GM10248 (cell line): ENCODE measurements around the gene SART3.

Experiments used
- CTCF ChIA-PET: fragments of 300-600 bp; sonication (Branson Sonifier 250); formaldehyde crosslinking; extraction: SDS; loops from one replicate; lab custom pipeline; 2021; ENCODE audit warnings: antibody characterized with exemption; lab: Yijun Ruan, JAX
- POLR2A ChIA-PET: fragments of 350-650 bp; sonication (Branson Sonifier 250); formaldehyde crosslinking; extraction: SDS; loops from one replicate; lab custom pipeline; 2020; ENCODE audit warnings: antibody characterized with exemption; lab: Yijun Ruan, JAX
- DNase-seq: peaks from one replicate; pipeline ENCODE4 v3.0.0; 2012; ENCODE audit errors: extremely low spot score
- TF ChIP-seq, protein P1 (sequence below): IDR thresholded peaks from 2 replicates; pipeline ENCODE4 v1.5.1; 2012; ENCODE audit warnings: mild to moderate bottlenecking, low read depth; ENCODE audit errors: extremely low read depth, missing control alignments, control extremely low read depth

The SART3 gene

DNA sequence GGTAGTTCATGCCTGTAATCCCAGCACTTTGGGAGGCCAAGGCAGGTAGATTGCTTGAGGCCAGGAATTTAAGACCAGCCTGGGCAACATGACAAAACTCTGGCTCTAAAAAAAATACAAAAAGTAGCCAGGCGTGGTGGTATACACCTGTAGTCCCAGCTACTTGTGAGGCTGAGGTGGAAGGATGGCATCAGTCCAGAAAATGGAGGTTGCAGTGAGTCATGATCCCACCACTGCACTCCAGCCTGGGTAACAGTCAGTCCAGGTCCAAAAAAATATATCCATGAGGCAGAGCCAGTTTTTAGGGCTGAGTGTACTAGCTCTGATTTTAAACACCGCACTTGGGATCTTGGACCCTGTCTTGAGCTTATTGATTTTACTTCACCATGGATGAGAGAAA, 76.5 kb downstream of the SART3 start:
- CTCF ChIA-PET: interaction anchor here (0.9 to 1.6 kb wide), 2 partner anchors 10 to 133 kb away, joined by 4 read pairs; no protein-coding TSS in a partner anchor
- TF ChIP-seq, protein P1, sequence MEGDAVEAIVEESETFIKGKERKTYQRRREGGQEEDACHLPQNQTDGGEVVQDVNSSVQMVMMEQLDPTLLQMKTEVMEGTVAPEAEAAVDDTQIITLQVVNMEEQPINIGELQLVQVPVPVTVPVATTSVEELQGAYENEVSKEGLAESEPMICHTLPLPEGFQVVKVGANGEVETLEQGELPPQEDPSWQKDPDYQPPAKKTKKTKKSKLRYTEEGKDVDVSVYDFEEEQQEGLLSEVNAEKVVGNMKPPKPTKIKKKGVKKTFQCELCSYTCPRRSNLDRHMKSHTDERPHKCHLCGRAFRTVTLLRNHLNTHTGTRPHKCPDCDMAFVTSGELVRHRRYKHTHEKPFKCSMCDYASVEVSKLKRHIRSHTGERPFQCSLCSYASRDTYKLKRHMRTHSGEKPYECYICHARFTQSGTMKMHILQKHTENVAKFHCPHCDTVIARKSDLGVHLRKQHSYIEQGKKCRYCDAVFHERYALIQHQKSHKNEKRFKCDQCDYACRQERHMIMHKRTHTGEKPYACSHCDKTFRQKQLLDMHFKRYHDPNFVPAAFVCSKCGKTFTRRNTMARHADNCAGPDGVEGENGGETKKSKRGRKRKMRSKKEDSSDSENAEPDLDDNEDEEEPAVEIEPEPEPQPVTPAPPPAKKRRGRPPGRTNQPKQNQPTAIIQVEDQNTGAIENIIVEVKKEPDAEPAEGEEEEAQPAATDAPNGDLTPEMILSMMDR: no peak
- no peak for DNase-seq
- POLR2A ChIA-PET: no interaction called here

DNA sequence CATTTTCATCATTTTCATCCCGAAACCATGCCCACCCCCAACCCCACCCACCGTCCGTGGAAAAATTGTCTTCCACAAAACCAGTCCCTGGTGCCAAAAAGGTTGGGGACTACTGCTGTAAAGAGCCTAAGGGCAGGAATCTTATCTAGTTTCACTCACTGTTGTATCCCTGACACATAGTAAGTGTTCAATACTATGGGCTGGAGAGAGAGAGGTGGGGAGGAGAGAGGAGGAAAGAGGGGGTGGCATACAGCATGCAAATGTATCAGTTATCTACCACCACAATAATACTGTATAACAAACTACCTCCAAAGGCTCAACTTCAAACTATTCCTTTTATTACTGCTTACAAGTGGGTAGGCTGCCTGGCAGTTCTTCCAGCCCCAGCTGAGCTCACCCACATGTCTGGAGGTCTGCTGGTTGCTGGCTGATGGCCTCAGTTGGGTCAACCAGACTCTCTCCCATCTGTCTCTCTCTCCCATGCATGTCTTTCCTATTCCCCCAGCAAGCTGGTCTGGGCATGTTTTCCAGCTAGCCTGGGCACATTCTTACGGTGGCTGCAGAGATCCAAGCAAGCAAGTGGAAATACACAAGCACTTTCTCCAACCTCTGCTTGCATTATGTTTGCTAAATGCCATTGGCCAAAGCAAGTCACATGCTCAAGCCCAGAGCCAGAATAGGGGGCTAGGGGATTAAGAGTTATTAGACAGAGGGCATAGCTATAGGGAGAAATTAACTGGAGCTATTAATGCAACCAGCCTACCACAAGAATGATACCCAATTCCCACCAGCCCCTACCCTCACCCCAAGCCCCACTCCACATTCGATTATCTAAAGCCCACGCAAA, 77.5 kb downstream of the SART3 start:
- POLR2A ChIA-PET: no interaction called here
- CTCF ChIA-PET: interaction anchor here (0.9 to 1.6 kb wide), 2 partner anchors 11 to 134 kb away, joined by 4 read pairs; no protein-coding TSS in a partner anchor
- TF ChIP-seq, protein P1: no peak
- no peak for DNase-seq

DNA sequence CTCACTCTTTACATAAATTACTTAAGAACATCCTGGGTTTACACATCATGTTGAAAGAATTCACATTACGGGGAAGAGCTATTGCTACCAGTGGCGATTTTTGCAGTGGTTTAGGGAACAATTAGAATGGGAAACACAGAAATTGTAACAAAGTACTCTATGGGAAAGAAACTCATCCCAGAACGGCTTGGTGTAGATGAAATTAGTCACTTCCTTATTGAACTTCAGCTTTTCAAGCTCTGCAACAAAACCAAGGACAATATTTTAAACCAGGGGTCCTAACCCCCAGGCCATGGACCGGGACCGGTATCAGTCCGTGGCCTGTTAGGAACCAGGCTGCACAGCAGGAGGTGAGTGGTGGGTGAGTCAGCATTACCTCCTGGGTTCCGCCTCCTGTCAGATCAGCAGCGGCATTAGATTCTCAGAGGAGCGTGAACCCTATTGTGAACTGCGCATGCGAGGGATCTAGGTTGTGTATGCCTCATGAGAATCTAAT, 78.2 kb downstream of the SART3 start:
- ChIA-PET CTCF (no interaction called here), POLR2A (no interaction called here)
- DNase-seq: no peak
- TF ChIP-seq, protein P1: no peak

DNA sequence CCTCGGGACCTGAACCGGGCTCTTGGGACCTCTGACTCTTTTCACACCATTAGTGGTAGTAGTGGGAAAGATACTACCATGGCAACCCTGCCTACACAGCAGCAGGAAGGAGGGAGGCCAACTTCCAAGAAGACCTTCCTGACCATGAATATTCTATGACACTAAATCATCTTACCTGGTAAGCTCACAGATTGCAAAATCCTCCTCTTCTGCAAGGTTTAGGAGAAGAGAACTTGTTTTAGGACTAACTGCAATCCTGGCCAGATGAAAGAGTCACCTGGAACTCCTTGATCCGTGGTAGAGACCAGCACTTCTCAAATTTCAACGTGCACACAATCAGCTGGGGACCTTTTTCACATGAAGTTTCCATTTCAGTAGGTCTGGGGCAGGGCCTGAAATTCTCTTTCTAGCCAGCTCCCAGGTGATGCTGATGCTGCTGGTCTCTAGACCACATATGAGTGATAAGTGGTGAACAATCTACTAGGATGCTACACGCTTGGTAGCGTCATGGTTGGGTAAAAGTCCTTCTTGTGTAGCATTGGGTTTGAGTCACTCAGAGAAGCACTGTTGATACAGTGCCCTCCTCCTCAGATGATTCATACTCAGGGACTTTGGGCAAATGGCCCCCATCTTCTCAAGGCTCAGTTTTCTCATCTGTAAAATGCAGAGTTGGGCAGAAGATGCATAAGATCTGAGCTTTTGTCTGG, 81.5 kb downstream of the SART3 start:
- TF ChIP-seq, protein P1: no peak
- POLR2A ChIA-PET: no interaction called here
- CTCF ChIA-PET: interaction anchor here (1.7 to 2.3 kb wide), 2 partner anchors 22 to 24 kb away, joined by 3 to 8 read pairs; no protein-coding TSS in a partner anchor
- DNase-seq: no peak

DNA sequence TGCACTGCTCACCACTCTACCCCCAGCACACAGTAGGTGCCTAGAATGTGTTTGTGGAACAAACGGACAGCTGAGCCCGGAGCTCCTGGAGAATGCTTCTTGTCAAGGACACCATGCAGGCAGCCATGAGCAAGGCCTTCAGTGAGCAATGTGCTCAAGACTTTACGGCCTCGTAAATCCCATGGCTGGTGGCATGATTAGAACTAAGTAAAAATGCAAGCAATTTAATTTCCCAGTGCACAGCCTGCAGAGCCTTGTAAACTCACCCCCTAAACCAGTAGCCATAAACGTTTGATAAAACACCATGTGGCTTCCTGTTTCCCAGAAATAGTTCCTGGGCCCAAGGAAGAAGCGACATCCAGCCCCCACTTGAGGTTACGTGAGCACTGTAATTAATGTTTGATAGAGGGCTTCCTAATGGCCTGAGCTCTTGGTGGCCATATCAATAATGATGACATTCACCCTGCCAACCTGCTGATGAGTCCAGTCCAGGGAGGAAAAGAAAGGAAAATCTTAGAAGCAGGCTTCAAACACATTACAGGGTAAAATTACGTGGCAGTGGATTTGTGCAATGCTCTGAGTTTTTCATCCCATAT, 82.3 kb downstream of the SART3 start:
- POLR2A ChIA-PET: no interaction called here

More for the DNA sequence above, 82.3 kb downstream of the SART3 start:
- no peak for DNase-seq
- CTCF ChIA-PET: interaction anchor here (1.5 to 2.3 kb wide), 3 partner anchors 21 to 241 kb away, joined by 3 to 8 read pairs (median 4); no protein-coding TSS in a partner anchor
- TF ChIP-seq, protein P1: no peak
